WTC11 (cell line): Measurements from ENCODE around the gene ITGA5.

Experiments
- FOXP1 ChIP-seq: sonication (generic); formaldehyde crosslinking; IDR thresholded peaks from 2 replicates; pipeline ENCODE4 v1.8.0; 2022; ENCODE audit warnings: missing genetic modification reagents, mild to moderate bottlenecking, moderate library complexity, borderline replicate concordance
- MAX ChIP-seq: sonication (generic); formaldehyde crosslinking; IDR thresholded peaks from 2 replicates; pipeline ENCODE4 v1.8.0; 2022; ENCODE audit warnings: mild to moderate bottlenecking, missing genetic modification reagents
- NR1H2 ChIP-seq: sonication (generic); formaldehyde crosslinking; IDR thresholded peaks from 2 replicates; pipeline ENCODE4 v1.9.0; 2021; ENCODE audit warnings: mild to moderate bottlenecking, moderate library complexity, missing genetic modification reagents
- SMAD3 ChIP-seq: sonication (generic); formaldehyde crosslinking; IDR thresholded peaks from 2 replicates; pipeline ENCODE4 v1.8.0; 2022; ENCODE audit warnings: missing genetic modification reagents, mild to moderate bottlenecking, borderline replicate concordance
- ZNF138 ChIP-seq: sonication (generic); formaldehyde crosslinking; conservative IDR thresholded peaks from 2 replicates; pipeline ENCODE4 v1.8.1; 2022; ENCODE audit warnings: mild to moderate bottlenecking, moderate library complexity, missing genetic modification reagents
- ZNF317 ChIP-seq: sonication (generic); formaldehyde crosslinking; IDR thresholded peaks from 2 replicates; pipeline ENCODE4 v1.8.1; 2023; ENCODE audit warnings: low read depth, mild to moderate bottlenecking, moderate library complexity, missing genetic modification reagents, borderline replicate concordance
- ZNF423 ChIP-seq: fragments of 250-450 bp; sonication (Bioruptor Pico); IDR thresholded peaks from 2 replicates; pipeline ENCODE4 v2.1.2; 2022; ENCODE audit warnings: mild to moderate bottlenecking, moderate library complexity
- TF ChIP-seq, protein P1 (sequence below): fragments of 200-600 bp; IDR thresholded peaks from 2 replicates; pipeline ENCODE4 v1.8.0; 2022; ENCODE audit warnings: antibody characterized with exemption
- TF ChIP-seq, protein P2 (sequence below): sonication (generic); formaldehyde crosslinking; IDR thresholded peaks from 2 replicates; pipeline ENCODE4 v1.8.1; 2022; ENCODE audit warnings: missing genetic modification reagents, borderline replicate concordance

- TF ChIP-seq, protein P1, sequence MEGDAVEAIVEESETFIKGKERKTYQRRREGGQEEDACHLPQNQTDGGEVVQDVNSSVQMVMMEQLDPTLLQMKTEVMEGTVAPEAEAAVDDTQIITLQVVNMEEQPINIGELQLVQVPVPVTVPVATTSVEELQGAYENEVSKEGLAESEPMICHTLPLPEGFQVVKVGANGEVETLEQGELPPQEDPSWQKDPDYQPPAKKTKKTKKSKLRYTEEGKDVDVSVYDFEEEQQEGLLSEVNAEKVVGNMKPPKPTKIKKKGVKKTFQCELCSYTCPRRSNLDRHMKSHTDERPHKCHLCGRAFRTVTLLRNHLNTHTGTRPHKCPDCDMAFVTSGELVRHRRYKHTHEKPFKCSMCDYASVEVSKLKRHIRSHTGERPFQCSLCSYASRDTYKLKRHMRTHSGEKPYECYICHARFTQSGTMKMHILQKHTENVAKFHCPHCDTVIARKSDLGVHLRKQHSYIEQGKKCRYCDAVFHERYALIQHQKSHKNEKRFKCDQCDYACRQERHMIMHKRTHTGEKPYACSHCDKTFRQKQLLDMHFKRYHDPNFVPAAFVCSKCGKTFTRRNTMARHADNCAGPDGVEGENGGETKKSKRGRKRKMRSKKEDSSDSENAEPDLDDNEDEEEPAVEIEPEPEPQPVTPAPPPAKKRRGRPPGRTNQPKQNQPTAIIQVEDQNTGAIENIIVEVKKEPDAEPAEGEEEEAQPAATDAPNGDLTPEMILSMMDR, result no peak
- no peak for TF ChIP-seq ZNF317 (CRISPR knock-in tag)
- no peak for TF ChIP-seq NR1H2 (CRISPR knock-in tag)
- TF ChIP-seq FOXP1 (CRISPR knock-in tag), result no peak
- TF ChIP-seq ZNF138 (CRISPR knock-in tag), result no peak
- no peak for TF ChIP-seq ZNF423 (CRISPR knock-in tag)
- TF ChIP-seq MAX (CRISPR knock-in tag), result no peak
- no peak for TF ChIP-seq SMAD3 (CRISPR knock-in tag)
- TF ChIP-seq, protein P2, sequence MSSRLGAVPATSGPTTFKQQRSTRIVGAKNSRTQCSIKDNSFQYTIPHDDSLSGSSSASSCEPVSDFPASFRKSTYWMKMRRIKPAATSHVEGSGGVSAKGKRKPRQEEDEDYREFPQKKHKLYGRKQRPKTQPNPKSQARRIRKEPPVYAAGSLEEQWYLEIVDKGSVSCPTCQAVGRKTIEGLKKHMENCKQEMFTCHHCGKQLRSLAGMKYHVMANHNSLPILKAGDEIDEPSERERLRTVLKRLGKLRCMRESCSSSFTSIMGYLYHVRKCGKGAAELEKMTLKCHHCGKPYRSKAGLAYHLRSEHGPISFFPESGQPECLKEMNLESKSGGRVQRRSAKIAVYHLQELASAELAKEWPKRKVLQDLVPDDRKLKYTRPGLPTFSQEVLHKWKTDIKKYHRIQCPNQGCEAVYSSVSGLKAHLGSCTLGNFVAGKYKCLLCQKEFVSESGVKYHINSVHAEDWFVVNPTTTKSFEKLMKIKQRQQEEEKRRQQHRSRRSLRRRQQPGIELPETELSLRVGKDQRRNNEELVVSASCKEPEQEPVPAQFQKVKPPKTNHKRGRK (CRISPR knock-in tag), result no peak
Observed at GRCh38 chr12:54368025-54368708, 50.9 kb downstream of the ITGA5 start.
